DND-41 (cell line): ENCODE data around the gene IRGC.

Source experiments
- ATAC-seq: fragments of 200-7000 bp; cut with Tn5 transposase; 3 replicates; pipeline ENCODE4 v1.9.1; 2021; ENCODE audit warnings: low read depth; ENCODE audit not compliant: insufficient read depth
- DNase-seq: peaks from one replicate; pipeline ENCODE4 v3.0.0-alpha.2; 2020
- H2AFZ ChIP-seq: 2 replicates; pipeline ENCODE4 v1.6.0; 2012; ENCODE audit warnings: low read depth, low read length
- H3K27ac ChIP-seq: 2 replicates; pipeline ENCODE4 v1.5.1; 2012; ENCODE audit warnings: low read length, inconsistent platforms
- H3K27me3 ChIP-seq: fragments of 200-600 bp; sonication (generic); 2 replicates; pipeline ENCODE4 v1.6.0; 2012; ENCODE audit warnings: low read length, mild to moderate bottlenecking, inconsistent platforms; ENCODE audit not compliant: insufficient read depth, poor library complexity
- H3K36me3 ChIP-seq: 2 replicates; pipeline ENCODE4 v1.5.1; 2012; ENCODE audit warnings: low read length, inconsistent platforms; ENCODE audit not compliant: insufficient read depth
- H3K4me1 ChIP-seq: 2 replicates; pipeline ENCODE4 v1.5.1; 2012; ENCODE audit warnings: mild to moderate bottlenecking, low read length; ENCODE audit not compliant: insufficient read depth
- H3K4me2 ChIP-seq: 2 replicates; pipeline ENCODE4 v1.6.0; 2012; ENCODE audit warnings: mild to moderate bottlenecking, moderate library complexity, low read length, inconsistent platforms; ENCODE audit not compliant: insufficient read depth
- H3K4me3 ChIP-seq, 2 experiments: fragments of 200-600 bp in 1 of 2; shearing (Covaris generic) in 1 of 2; 2 replicates each; pipeline ENCODE4 v1.5.1; 2012 to 2016; ENCODE audit warnings: inconsistent platforms in 2 of 2, low read length in 2 of 2, mild to moderate bottlenecking in 2 of 2, low read depth in 1 of 2, moderate library complexity in 1 of 2
- H3K79me2 ChIP-seq: 2 replicates; pipeline ENCODE4 v1.6.0; 2012; ENCODE audit warnings: low read length, inconsistent platforms; ENCODE audit not compliant: insufficient read depth
- H3K9ac ChIP-seq: 2 replicates; pipeline ENCODE4 v1.6.0; 2012; ENCODE audit warnings: low read depth, mild to moderate bottlenecking, inconsistent platforms, low read length, moderate library complexity
- H3K9me3 ChIP-seq: 2 replicates; pipeline ENCODE4 v1.5.1; 2012; ENCODE audit warnings: low read length, moderate library complexity, mild to moderate bottlenecking, inconsistent platforms; ENCODE audit not compliant: insufficient read depth, severe bottlenecking
- H4K20me1 ChIP-seq: 2 replicates; pipeline ENCODE4 v1.6.0; 2012; ENCODE audit warnings: low read length; ENCODE audit not compliant: insufficient read depth
- CTCF ChIP-seq: IDR thresholded peaks from 2 replicates; pipeline ENCODE4 v1.5.1; 2012; ENCODE audit warnings: borderline replicate concordance, low read length, moderate library complexity, mild to moderate bottlenecking; ENCODE audit not compliant: poor library complexity, severe bottlenecking; ENCODE audit errors: extremely low read depth
- EZH2 ChIP-seq: IDR thresholded peaks from 3 replicates; pipeline ENCODE4 v1.6.1; 2012; ENCODE audit warnings: borderline replicate concordance, low read depth, mild to moderate bottlenecking, moderate library complexity, low read length, inconsistent platforms; ENCODE audit not compliant: severe bottlenecking

The IRGC gene

GRCh38 chr19:43768273-43769050 is 52.6 kb downstream of the IRGC start:
- DNase-seq (no peak), ATAC-seq (no peak)
- Histone ChIP-seq H2AFZ (no peak overlapping the region), H3K27me3 (no peaks in the 10 kb centered on the region), H3K9ac (no peak overlapping the region), H3K4me3 (no peak overlapping the region), H3K4me2 (no peak overlapping the region), H3K36me3 (no peaks in the 10 kb centered on the region), H3K79me2 (no peaks in the 10 kb centered on the region), H3K4me1 (no peaks in the 10 kb centered on the region), H3K27ac (no peak overlapping the region), H3K9me3 (no peaks in the 10 kb centered on the region), H4K20me1 (no peaks in the 10 kb centered on the region)
- TF ChIP-seq CTCF (no peak), EZH2 (no peak)

- TF ChIP-seq EZH2 = no peak
- TF ChIP-seq CTCF = no peak
- Histone ChIP-seq H3K27ac (no peak overlapping the region), H3K36me3 (no peaks in the 10 kb centered on the region), H3K4me2 (no peak overlapping the region), H3K4me1 (no peaks in the 10 kb centered on the region), H3K4me3 (no peak overlapping the region), H3K9me3 (no peaks in the 10 kb centered on the region), H3K79me2 (no peaks in the 10 kb centered on the region), H3K9ac (no peak overlapping the region), H3K27me3 (no peaks in the 10 kb centered on the region), H4K20me1 (no peaks in the 10 kb centered on the region), H2AFZ (no peak overlapping the region)
- no peak for DNase-seq
- ATAC-seq = no peak
Observed at GRCh38 chr19:43769256-43769655, 53.4 kb downstream of the IRGC start.
